ENCODE results near the gene CRYZL1.
"Not testable (repeated sequence)": the region's sequence is repeated elsewhere in the genome, so short reads cannot be mapped to it uniquely, and the experiment has no call there.

Gene CRYZL1

DNA sequence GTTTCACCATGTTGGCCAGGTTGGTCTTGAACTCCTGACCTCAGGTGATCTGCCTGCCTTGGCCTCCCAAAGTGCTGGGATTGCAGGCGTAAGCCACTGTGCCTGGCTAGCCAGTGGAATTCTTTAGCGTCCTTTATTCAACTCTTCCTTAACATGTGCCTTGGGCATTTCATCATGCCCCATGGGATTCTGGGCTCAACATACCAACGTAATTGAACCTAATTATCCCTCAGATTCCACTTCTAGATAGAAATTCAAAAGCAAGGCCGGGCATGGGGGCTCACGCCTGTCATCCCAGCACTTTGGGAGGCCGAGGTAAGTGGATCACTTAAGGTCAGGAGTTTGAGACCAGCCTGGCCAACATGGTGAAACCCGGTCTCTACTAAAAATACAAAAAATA lies 15.4 kb downstream of the CRYZL1 start:
- not testable (repeated sequence) for DNase-seq (ENCODE audit: low spot score)

DNA sequence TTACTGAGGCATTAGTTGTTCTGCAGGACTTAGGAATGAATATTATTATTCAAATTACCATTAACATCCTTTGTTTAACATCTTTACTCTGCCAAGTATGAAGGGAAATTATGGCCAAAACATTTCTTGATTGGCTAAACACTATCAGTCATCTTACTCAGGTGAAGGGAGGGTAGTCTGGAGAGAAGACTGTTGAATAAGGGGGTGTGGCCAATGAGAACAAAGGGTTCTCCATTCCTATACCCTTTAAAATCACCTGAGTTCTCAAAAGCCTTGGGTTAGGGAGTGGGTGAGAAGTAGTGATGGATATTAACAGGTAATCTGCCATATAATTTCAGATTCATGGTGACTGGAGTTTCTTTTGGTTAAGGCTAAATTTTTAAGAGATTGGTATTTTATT lies 19.3 kb downstream of the CRYZL1 start:
- DNase-seq (ENCODE audit: low spot score) = no peak

DNA sequence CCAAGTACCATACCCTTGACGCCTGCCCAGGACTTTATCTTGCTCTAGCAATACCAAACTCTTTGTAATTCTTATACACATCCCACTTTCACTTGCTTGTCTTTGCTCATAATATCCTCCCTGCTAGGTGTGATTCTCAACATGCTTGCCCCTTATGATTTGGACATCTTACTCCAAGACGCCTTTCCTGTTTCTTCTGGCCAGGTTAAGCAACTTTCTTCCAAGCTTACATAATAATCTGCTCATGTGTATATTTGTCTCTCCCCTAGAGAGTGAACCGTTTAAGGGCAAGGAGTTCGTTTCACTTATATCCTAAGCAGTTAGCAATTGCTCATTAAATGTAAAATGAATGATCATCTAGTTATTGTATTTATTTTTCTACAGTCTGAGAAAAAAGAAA lies 21.8 kb downstream of the CRYZL1 start:
- DNase-seq (ENCODE audit: low spot score) = no peak

DNA sequence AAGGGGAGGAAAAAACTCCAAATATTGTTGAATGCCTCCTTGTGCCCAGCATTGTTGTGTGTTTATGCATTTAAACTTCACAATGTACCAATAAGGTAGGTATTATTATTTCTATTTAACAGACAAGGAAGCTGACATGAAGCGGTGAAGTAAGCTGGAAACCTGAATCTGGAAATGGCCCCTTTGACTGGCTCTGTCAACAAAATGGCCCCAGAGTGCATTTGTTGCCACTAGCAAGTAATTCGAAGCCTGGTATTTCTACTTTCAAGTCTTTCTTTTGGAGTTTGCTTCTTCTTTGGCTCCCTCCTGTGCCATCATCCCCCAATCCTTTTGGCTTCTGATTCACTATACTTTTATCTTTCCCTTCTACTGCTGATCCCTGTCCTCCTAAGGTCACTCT lies 23.1 kb downstream of the CRYZL1 start:
- no peak for DNase-seq (ENCODE audit: low spot score)

DNA sequence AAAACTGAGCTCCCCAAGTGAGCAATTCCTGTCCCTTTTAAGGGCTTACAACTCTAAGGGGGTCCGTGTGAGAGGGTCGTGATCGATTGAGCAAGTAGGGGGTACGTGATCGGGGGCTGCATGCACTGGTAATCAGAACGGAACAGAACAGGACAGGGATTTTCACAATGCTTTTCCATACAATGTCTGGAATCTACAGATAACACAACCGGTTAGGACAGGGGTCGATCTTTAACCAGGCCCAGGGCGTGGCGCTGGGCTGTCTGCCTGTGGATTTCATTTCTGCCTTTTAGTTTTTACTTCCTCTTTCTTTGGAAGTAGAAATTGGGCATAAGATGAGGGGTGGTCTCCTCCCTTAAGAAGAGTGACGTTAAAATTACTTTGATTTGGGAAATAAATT lies 24.0 kb downstream of the CRYZL1 start:
- not testable (repeated sequence) for DNase-seq (ENCODE audit: low spot score)

DNA sequence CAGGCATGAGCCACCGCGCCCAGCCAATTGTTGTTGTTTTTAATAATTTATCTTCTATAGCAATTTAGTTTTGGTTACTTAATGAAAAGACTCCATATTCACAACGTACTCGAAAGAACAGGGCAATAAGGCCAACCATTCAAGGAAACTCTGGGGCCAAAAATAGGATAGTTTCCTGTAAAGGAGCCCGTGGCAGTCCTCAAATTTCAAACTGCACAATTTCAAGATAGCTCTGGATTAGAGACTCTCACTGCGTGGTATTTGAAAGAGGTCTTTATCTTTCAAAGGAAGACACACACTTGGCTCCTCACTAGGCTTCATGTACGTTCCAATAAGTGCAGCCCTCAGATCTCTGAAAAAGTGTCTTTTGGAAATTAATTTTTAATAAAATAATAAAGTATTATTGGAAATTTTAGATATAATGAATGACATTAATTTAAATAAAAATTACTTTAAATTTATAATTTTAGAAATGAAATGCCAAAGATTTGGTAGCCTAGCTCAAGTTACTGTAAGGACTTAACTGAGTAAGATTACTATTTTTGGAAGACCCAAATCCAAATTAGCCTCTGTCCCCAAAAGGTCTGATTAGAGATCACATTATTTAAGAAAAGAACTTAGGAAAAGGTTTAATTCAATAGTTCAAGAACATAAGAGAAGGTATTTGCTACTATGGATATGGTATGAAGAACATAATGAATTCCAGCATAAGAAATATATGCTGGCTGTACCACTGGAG lies 30.4 kb downstream of the CRYZL1 start:
- no peak for DNase-seq (ENCODE audit: low spot score)

DNA sequence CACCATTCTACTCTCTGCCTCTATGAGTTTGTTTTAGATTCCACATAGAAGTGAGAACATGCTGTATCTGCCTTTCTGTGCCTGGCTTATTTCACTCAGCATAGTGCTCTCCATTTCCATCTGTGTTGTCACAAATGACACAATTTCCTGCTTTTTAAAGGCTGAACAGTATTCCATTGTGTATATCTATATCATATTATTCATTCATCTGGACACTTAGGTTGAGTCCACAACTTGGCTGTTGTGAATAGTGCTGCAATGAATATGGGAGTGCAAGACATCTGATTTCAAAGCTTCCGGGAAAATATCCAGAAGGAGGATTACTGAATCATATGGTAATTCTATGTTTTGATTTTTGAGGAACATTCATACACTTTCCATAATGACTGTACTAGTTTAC lies 33.0 kb downstream of the CRYZL1 start:
- DNase-seq (ENCODE audit: low spot score) = no peak

DNA sequence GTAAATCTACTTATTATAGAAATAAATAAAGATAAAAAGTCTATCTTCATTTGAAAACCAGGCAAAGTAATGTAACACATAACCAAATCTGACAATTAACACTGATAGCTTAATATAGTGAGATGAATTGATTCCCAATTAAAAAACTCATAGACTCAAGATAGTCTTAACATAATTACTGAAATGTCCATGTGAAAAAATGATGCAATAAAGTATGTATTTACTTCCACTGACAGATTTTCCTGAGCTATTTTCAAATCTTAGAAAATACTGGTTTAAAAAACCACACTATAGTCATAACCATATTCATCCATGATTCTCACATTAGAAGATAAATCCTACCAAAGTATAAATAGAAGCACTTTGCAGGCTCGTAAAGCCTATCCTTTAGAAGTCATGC lies 43.5 kb downstream of the CRYZL1 start:
- no peak for DNase-seq (ENCODE audit: low spot score)

DNA sequence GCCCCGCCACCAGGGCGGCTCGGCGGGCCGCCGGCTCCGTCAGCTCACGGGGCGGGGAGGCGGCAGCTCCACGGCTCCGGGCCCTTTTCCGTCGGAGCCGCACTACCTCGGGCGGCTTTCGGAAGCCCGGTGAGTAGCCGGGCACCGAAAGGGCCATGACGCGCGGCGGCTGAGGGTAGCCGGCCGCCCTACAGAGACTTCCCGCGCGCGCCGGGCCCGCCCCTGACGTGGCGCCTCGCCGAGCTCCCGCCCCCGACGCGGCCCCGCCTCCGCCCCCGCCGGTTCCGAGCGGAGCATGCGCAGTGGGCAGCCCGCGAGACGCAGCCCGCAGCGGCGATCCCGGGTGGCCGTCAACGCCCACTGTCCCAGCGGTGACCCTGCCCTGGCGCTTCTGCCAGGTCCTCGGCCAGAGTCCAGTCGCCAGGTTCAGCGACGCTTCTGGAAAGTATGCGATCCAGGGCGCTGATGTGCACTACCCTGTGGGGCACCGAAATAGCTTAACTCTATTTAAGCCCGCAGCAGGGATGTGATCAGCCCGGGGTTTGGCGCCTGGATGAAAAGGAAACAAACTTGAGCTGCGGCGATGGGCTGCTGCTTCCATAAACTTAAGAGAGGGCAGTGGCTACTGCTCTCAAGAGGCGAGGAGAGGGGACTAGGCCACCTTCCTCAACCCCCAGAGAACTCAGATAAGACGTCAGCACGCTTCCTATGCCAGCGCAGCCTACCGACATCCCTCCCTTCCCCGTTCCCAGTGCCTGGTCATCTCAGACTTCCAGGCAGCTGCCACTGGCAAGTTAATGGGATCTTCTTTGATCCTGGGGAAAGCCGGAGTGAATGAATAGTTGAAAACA lies 52.8 kb downstream of the CRYZL1 start, which contains the start of gene DONSON:
DONSON (minus strand) TSS at position 200 of the 851 bp plus-strand sequence; CDS start at position 157, 43 bp downstream.
- DNase-seq (ENCODE audit: low spot score) = peak; percentile 78

DNA sequence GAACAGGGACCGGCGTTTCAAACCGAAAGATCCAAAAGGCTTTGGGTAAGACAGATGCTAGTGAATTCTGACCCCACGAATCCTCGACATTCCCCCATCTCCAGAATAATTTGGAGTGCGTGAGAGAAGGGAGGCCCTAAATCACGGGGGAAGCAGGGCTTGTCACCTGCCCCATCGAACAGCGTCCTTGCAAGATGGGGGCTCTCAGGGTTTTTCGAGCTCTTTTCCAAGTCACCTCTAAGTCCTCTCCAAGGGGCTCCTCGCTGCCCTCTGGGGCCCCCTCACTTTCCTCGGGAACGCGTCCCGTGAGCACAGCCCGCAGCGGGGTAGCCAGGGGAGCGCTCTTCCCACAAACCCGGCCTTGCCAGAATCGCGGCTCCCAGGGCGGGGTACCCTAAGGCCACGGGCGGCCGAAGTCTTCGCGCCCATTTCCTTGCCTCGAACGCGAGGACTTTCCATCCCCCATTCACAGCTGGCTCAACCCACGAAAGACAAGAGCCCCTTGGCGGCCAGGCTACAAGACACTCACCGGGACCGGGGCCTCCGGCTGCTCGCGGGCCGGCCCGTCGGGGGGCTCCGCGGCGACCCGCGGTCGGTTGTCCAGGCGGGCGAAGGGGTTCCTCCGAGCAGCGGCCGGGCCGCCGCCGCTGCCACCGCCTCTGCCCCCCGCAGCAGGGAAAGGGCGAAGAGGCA lies 53.6 kb downstream of the CRYZL1 start:
- DNase-seq (ENCODE audit: low spot score) = peak; percentile 20

DNA sequence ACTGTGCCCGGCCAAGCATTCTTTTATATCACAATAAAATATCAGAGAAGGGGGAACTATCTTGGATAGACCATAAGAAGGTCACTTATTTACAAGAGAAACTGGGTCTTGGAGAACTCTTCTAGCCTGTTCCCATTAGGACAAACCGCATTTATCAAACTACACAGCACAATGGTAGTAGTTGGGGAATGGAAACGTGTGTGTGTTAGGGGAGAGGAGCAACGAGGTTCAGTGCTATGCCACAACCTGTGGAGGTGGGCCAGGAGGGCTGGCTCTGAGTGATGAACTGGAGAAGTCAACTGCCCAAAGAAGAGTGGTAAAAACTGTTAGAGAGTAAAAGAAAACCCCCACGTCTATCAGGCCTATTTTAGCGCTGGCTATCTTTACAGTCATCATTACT lies 54.6 kb downstream of the CRYZL1 start:
- no peak for DNase-seq (ENCODE audit: low spot score)

DNA sequence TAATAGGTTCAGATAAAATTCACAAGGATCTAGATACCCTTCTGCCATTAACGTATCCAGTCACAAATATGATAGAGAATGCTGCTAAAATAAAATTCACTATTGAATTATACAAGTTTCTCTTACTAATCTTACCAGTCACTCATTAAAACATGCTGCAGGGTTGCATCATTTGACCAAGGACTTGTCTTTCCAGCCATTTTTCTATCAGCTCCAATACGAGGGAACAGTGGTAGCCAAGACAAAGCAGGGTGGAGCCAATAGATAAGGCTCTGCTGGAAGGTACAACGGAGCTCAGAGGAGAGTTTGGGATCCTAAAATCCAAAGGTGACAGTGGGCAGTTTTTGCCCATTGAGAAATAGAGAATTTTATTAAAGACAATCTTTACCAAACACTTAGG lies 57.1 kb downstream of the CRYZL1 start:
- no peak for DNase-seq (ENCODE audit: low spot score)

DNA sequence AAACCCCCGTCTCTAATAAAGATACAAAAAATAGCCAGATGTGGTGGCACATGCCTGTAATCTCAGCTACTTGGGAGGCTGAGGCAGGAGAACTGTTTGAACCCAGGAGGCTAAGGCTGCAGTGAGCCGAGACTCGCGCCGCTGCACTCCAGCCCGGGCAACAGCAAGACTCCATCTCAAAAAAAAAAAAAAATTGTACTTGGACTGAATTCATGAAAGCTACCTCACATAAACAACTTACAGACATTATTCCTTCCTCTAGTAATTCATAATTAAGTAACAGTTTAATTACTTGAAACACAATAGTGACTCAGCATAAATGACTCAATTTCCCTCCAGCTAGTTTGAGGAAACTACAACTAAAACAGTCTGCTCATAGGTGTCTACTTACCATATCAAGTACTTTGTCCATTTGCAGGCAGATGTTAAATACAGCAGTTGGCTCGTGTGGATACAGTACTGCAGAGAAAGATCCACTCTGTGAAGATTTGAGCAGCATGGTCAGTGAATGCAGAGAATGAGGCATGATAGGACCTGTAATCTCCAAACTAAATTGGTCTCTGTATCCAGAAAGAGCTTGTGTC lies 62.5 kb downstream of the CRYZL1 start:
- no peak for DNase-seq (ENCODE audit: low spot score)

DNA sequence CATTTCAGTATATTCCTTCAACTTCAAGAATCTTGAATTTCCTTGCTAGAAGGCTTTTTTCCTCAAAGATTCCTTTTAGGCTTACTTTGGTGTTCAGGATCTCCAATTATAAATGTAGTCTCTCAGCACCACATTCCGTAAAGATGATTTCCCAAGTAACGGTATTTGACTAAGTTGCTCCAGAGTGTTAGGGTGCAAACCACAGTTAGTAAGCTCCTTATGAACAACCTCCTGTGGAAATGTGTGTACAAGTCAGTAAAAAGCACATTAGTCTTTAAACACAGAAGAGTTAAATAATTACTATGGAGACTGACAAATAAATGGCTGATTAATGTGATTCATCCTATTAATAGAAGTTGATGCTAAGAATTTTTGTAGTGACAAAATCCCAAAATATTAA lies 63.3 kb downstream of the CRYZL1 start:
- DNase-seq (ENCODE audit: low spot score) = no peak

DNA sequence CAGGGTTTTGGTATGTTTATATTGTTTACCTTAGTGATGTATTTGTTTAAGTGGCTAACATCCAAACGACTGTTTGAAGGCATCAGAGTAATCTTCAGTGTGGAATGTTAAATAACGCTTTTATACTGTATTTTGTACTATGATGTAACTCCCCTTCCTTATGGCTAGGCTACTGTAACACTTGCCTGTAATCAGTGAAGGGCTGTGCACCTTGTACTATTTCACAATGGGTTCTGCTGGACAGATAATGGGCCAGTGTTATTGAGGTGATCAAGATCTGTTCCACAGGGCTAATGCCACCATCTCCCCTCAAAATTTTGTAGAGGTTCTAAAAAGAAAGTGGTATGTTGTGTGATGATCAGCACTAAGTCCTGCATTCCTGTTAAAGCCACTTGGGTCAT lies 64.8 kb downstream of the CRYZL1 start:
- DNase-seq (ENCODE audit: low spot score) = not testable (repeated sequence)

DNA sequence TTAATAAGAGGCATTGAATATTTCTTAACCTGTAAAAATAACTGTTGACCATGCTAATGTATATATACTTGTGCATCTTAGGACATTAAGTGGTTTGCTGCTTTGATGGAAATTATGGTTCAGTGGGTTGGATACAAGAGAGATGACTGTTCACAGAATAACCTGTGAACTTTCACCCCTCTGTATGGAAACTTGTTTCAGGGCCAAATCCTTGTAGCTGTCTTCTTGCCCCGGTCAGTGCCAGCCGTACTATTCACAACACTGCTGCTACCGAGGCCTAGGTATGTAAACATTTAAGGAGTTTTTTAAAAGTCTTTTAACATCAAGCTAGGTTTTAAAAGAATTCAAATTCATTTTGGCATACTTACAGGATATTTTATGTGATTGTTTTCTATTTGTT lies 69.2 kb downstream of the CRYZL1 start:
- no peak for DNase-seq (ENCODE audit: low spot score)

DNA sequence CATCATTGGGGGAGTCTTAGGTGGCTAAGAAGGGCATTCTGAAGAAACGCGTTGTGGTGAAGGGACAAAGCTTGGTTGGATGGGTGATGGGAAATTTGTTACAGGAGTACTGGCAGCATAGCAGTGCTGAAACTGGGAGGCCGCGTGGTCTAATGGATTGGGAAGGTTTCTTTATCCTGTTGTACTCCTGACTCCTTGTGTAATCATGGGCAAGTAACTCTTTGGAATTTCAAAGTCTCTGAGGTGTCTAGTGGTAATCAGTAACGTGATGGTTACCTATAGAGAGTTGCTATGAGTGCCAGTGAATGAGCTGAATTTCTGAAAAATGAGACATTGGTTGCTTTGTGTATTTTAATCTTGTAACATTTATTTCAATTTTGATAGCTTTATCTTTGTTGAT lies 71.5 kb downstream of the CRYZL1 start:
- DNase-seq (ENCODE audit: low spot score) = no peak

DNA sequence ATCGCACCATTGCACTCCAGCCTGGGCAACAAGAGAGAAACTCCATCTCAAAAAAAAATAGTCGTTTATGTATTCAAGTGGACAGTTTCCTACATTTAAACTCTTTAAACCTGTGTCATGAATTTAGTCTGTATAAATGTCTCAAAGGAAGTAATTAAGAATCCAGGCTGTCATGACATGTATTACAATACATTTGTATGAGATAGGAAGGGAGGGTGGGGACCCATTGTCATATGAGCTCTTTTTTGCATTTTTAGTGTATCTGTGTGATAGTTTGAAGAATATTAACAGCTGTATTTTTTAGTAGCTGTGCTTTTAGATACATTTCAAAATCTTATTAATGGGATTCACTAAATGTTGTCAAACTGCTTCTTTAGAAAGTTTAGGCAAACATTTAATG lies 73.1 kb downstream of the CRYZL1 start:
- no peak for DNase-seq (ENCODE audit: low spot score)

DNA sequence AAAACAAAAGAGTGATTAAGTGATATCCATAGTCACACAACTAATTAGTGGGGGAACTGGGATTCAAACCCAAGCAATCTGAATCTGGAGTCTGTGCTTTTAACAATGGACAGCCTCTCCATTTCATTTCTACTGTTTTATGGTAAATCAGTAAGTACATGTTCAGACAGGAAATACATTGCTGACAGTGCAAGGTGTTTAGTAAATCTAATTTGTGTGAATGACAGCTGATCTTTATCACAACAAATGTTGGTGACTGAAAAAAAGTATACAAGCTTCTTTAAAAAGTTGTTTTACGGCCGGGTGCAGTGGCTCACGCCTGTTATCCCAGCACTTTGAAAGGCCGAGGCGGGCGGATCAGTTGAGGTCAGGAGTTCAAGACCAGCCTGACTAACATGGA lies 73.6 kb downstream of the CRYZL1 start:
- DNase-seq (ENCODE audit: low spot score) = no peak

DNA sequence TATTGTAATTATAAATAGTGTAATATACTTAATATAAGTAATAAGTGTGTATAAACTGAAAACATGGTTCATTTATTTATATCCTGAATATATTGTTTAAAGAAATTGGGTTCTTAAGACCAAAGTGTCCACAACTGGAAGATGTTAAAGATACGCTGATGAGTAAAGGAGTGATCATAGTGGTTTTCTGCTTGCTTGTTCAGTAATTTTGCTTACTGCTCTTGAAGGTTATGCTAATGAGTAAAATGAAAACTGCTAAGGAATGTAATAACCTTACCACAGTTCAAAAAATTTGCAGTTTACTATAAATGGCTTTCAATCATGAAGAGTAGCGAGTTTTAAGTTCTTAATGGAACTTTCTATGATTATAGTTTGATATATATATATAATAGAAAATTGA lies 75.0 kb downstream of the CRYZL1 start:
- no peak for DNase-seq (ENCODE audit: low spot score)

DNA sequence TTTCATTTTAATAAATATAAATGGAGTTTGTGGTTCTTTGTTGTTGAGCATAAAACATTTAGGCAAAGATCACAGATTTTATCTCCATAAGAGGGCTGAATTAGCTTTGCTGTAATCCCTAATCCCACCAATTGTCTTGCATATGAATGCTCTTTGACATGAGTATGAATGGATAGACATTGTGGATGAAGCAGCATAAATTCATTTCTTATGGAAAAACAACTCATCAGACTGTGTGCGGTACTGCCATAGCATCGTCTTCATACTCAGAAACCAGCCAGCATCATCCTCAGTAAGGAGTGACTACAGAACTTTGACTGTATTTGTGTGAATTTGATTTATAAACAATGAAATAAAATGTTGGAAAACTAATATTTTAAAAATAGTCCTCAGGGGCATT lies 79.2 kb downstream of the CRYZL1 start:
- DNase-seq (ENCODE audit: low spot score) = no peak

DNA sequence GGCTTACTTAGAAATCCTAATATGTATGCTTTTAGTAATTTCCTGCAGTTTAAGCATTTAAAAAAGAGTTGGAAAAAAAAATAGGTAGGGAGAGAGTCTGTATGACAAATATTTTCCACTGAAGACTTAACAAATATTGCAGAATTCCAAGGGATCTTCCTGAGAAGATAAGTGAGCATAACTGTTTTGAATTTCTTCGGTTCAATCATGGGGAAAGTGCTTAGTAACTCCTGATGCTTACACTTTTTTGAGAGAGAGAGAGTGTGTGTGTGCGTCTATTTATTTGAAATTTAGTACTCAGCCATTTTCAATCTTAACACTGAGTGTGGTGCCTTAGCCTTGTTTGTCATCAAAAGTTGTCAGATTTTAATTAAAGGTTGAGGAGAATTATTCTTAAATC lies 80.2 kb downstream of the CRYZL1 start:
- no peak for DNase-seq (ENCODE audit: low spot score)

DNA sequence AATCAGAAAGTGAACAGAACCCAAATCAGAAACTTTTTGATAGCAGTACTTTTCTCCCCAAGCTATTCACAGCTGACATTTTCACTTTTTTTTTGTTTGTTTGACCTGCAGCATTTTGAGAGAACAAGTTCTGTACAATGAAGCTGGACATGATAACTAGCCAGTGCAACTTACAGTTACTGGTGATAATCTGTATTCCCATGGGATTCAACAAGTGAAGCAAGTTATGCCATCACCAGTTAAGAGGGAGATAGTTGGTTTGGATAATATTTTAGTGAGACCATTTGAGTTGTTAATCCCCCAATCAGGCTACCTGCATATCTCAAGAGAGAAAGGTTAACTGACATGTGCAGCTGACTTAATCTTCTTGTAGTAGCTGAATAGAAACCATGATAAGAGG lies 80.6 kb downstream of the CRYZL1 start:
- DNase-seq (ENCODE audit: low spot score) = no peak
